WERI-Rb-1 (cell line): ENCODE measurements around the gene C6orf15.

Source experiments
- DNase-seq: peaks from one replicate; pipeline ENCODE4 v3.0.0-alpha.2; 2020
- H3K27ac ChIP-seq: fragments of 250-450 bp; sonication (Bioruptor Pico); 2 replicates; pipeline ENCODE4 v1.5.1; 2020; ENCODE audit warnings: mild to moderate bottlenecking, moderate library complexity
- H3K27me3 ChIP-seq: fragments of 250-450 bp; sonication (Bioruptor Pico); 2 replicates; pipeline ENCODE4 v1.5.1; 2021; ENCODE audit warnings: mild to moderate bottlenecking, low read depth, moderate library complexity; ENCODE audit not compliant: insufficient read depth, severe bottlenecking
- H3K36me3 ChIP-seq: fragments of 250-450 bp; sonication (Bioruptor Pico); 2 replicates; pipeline ENCODE4 v1.5.1; 2020; ENCODE audit warnings: mild to moderate bottlenecking, moderate library complexity
- H3K4me3 ChIP-seq: 2 replicates; pipeline ENCODE4 v1.5.1; 2011; ENCODE audit warnings: low read depth, mild to moderate bottlenecking, control low read depth, low read length
- H3K9me3 ChIP-seq: fragments of 250-450 bp; sonication (Bioruptor Pico); 2 replicates; pipeline ENCODE4 v1.5.1; 2021; ENCODE audit warnings: mild to moderate bottlenecking, moderate library complexity; ENCODE audit not compliant: severe bottlenecking
- TF ChIP-seq, protein P1 (sequence below): IDR thresholded peaks from 2 replicates; pipeline ENCODE4 v1.5.1; 2011; ENCODE audit warnings: low read depth, mild to moderate bottlenecking, control low read depth, inconsistent platforms, low read length

Gene C6orf15

DNA sequence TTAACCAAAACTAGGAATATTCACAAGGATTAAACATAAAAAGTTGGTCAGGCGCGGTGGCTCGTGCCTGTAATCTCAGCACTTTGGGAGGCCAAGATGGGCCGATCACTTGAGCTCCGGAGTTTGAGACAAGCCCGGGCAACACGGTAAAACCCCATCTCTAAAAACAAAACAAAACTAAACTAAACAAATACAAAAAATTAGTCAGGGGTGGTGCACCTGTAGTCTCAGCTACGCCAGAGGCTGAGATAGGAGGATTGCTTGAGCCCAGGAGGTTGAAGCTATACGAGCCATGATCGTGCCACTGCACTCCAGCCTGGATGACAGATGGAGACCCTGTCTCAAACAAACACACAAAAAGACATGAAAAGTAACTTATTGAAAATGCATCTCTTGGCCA, 23.3 kb upstream of the C6orf15 start:
- Histone ChIP-seq H3K27ac (no peak overlapping the region), H3K4me3 (no peak overlapping the region), H3K9me3 (peaks cover 2% of the 10 kb centered on the region), H3K27me3 (no peaks in the 10 kb centered on the region), H3K36me3 (no peaks in the 10 kb centered on the region)
- TF ChIP-seq, protein P1, sequence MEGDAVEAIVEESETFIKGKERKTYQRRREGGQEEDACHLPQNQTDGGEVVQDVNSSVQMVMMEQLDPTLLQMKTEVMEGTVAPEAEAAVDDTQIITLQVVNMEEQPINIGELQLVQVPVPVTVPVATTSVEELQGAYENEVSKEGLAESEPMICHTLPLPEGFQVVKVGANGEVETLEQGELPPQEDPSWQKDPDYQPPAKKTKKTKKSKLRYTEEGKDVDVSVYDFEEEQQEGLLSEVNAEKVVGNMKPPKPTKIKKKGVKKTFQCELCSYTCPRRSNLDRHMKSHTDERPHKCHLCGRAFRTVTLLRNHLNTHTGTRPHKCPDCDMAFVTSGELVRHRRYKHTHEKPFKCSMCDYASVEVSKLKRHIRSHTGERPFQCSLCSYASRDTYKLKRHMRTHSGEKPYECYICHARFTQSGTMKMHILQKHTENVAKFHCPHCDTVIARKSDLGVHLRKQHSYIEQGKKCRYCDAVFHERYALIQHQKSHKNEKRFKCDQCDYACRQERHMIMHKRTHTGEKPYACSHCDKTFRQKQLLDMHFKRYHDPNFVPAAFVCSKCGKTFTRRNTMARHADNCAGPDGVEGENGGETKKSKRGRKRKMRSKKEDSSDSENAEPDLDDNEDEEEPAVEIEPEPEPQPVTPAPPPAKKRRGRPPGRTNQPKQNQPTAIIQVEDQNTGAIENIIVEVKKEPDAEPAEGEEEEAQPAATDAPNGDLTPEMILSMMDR: no peak
- no peak for DNase-seq

DNA sequence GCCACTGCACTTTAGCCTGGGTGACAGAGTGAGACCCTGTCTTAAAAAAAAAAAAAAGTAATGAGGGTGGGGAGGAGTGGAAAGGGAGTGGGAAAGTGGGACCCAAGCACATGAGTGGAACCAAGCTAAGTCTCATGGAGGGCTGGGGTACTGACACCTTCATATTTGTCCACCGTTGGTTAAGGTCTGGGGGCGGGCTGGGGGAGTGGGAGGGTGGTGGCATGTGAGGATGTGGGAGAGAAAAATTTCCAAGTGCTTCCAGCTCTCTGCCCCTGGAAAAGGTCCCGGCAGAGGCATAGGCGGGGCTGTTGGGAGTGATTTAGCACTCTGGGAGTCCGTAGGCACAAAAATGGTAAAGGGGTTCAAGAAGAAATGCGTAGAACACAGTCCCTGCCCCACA, 20.4 kb upstream of the C6orf15 start:
- DNase-seq: no peak
- no peaks in the 10 kb centered on the region for H3K27me3 ChIP-seq
- H3K27ac ChIP-seq: no peak overlapping the region
- TF ChIP-seq, protein P1: no peak
- H3K4me3 ChIP-seq: no peak overlapping the region
- H3K9me3 ChIP-seq: no peaks in the 10 kb centered on the region
- no peaks in the 10 kb centered on the region for H3K36me3 ChIP-seq

DNA sequence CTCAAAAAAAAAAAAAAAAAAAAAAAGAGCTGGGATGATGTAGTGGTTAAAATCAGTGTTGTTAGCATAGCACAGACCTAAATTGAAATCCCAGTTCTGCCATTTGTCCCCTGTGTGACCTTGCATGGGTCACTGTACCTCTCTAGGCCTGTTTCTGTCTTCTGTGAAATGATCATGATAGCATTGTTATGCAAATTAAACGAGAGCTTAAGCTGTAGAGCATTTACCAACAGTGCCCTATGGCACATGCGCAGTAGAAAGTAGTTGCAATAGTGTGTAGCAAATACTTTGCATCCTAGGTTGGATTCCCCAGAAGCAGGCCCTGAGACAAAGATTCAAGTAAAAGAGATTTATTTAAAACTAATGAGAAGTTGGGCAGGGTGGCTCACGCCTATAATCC, 19.2 kb upstream of the C6orf15 start:
- DNase-seq: no peak

DNA sequence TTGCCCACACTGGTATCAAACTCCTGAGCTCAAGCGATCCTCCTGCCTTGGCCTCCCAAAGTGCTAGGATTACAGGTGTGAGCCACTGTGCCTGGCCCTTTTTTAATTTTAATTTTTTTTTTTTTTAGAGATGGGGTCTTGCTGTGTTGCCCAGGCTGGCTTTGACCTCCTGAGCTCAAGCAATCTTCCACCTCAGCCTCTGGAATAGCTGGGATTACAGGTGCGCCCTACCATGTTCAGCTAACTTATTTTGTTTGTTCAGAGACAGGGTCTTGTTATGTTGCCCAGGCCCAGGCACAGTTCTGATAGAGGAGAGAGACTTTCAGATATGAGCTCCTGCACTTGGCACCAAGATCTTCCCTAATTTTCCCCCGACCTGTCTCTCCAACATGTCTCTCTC, 18.4 kb upstream of the C6orf15 start:
- Histone ChIP-seq H3K36me3 (no peaks in the 10 kb centered on the region), H3K4me3 (no peak overlapping the region), H3K27me3 (no peaks in the 10 kb centered on the region), H3K9me3 (no peaks in the 10 kb centered on the region), H3K27ac (no peak overlapping the region)
- DNase-seq: no peak
- TF ChIP-seq, protein P1: no peak

More for the DNA sequence above, 19.2 kb upstream of the C6orf15 start:
- H3K27me3 ChIP-seq: no peaks in the 10 kb centered on the region
- H3K4me3 ChIP-seq: no peak overlapping the region
- TF ChIP-seq, protein P1: no peak
- no peaks in the 10 kb centered on the region for H3K9me3 ChIP-seq
- no peaks in the 10 kb centered on the region for H3K36me3 ChIP-seq
- no peak overlapping the region for H3K27ac ChIP-seq

DNA sequence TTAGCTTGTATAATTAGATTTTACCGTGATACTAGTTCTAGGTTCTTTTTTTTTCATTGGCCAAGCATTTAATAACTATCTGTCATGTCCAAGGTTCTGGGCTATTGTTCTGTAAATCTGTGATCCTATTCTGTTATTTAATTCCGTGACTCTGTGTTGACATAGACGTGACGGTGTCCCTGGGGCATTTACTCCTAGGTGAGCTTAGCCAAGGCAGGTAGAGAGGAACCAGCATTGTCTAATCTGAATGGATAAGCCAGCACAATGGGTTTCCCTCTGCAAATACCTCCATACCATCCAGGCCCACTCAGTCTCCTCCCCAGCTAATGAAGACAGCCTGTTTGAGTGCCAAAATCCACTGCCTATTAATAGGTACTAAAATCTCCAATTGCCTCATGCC, 16.8 kb upstream of the C6orf15 start:
- TF ChIP-seq, protein P1: no peak
- DNase-seq: no peak
- H3K27ac ChIP-seq: no peak overlapping the region

DNA sequence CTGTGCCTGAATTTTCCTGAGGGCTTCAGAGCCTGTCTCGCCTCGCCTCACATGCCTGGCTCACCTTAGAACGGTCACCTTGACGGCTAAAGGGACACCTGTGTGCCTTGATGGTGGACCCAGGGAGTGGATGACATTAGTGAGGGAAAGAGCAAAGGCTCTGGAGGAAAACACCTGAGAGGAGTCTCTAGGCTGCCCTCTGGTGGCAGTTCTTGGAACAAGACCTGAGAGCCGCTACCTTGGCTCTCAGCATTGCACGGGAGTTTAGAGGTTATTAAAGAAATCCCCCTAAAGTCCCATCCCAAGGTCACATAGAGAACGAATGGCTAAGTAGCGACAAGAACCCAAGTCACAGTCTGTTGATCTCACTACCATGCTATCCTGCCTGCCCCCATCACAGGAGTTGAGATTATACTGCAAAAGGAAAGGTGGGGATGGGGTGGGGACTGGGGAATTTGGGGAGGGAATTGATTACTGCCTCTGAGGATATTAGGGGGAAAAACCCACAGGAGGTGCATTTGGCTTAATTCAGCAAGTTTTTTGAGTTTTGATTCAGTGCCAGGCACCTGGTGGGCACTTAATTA, 15.8 kb upstream of the C6orf15 start:
- Histone ChIP-seq H3K27me3 (no peaks in the 10 kb centered on the region), H3K36me3 (no peaks in the 10 kb centered on the region), H3K9me3 (no peaks in the 10 kb centered on the region), H3K27ac (no peak overlapping the region), H3K4me3 (no peak overlapping the region)
- TF ChIP-seq, protein P1: peak; percentile 97
- DNase-seq: peak; percentile 89

More for the DNA sequence above, 16.8 kb upstream of the C6orf15 start:
- Histone ChIP-seq H3K9me3 (no peaks in the 10 kb centered on the region), H3K36me3 (no peaks in the 10 kb centered on the region), H3K4me3 (no peak overlapping the region), H3K27me3 (no peaks in the 10 kb centered on the region)
